HG03139 (cell line): ENCODE results near the gene BLNK.

Experiments
- ATAC-seq: cut with Tn5 transposase; IDR thresholded peaks from one replicate; pipeline ENCODE4 v1.9.1; 2021; ENCODE audit not compliant: unreplicated experiment

The BLNK gene

GRCh38 chr10:96263669-96264068 is 7.7 kb downstream of the BLNK start:
- ATAC-seq = no peak

DNA sequence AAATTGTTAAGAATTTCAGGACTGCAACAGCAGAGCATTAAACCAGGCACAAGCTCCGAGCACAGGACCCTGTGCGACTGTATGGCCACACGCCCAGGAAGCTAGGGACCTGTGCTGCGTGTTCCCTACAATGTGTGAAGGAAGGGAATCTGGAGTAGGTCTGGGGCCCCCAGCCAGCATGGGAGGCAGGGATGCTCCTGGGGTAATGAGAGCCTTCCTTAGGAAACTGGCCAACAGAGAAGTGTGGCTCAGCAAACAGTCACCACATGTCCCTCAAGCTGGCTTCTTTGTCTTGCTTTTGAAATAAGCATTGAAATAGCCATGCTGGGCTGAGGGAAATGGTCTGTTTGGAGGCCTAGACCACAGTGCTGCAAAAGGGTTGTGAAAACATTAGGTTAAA is 8.2 kb downstream of the BLNK start:
- ATAC-seq = no peak

DNA sequence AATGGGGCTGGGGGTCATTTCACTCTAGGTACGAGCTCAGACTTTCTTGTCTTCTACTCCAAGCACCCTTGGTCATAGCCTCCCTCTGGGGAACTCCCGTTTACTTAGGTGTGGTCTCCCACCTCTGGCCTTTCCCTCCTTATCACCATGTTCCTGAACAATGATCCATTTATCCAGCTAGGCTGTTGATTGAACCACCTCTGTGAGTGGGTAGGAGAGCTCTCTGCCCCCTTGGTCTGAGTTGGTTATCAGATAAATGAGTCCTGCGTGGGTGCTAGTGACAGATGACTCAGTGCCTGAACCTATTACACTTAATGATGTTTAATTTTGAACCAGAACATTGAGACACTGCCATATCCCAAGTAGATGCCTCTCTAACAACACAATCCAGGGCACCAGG is 9.4 kb downstream of the BLNK start:
- ATAC-seq = no peak

- ATAC-seq = no peak
These were observed 10.2 kb downstream of the BLNK start for GRCh38 chr10:96261132-96261531.

- ATAC-seq = no peak
These were observed 11.4 kb downstream of the BLNK start for GRCh38 chr10:96260014-96260413.

GRCh38 chr10:96259150-96259549 is 12.2 kb downstream of the BLNK start:
- no peak for ATAC-seq

GRCh38 chr10:96257944-96258343 is 13.4 kb downstream of the BLNK start:
- no peak for ATAC-seq

DNA sequence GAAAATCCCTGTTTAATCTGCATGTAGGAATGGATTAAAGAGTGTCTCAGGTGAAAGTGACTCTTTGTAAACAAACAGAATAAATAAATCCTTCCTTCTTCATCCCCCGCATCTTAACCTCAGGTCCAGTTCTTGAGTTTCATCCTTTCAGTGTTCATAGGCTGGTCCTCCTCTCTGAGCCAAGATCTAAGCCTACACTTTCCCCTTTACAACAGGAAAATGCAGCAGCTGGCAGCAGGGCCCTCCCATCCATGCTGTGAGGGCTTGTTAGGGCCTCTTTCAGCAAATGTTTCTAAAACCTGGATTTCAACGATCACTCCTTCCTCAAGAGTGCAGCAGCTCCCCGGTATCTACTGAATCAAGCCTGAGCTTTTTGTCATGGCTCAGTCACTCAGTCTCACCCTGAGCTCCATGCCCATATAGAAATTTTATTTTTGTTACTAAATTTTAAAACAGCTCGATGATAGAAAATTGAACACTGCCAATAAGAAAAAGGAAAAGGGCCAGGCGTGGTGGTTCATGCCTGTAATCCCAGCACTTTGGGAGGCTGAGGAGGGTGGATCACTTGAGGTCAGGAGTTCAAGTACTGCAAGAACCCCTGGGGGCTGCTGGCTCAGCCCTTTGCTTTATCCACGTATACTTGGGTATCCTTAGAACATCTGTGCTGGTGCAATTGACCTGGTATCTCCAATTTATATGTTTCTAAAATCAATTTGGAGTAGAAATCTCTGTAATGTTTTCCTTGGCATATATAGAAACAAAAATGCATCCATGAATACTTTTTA is 15.6 kb downstream of the BLNK start:
- no peak for ATAC-seq

- ATAC-seq = no peak
These were observed 16.4 kb downstream of the BLNK start for GRCh38 chr10:96254976-96255375.

- ATAC-seq = no peak
These were observed 18.6 kb downstream of the BLNK start for GRCh38 chr10:96252730-96253129.

DNA sequence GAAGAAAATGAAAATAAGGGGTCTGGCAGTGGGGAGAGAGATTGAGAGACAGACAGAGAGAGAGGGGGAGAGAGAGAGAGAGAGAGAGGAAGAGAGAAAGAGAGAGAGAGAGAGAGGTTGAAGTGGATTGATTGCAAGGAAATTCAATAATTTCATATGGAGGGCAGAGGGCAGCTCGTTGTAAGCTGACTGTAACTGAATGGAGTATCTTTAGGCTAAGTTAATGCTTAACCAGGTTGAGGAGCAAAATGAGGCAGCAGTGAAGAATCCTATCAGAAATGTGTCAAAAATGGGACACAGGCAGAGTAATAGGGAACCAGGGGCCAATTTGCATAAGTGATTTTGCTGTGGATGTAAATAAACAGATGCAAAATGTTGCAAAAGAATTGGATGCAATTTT is 21.0 kb downstream of the BLNK start:
- ATAC-seq = no peak

- ATAC-seq = no peak
These were observed 22.1 kb downstream of the BLNK start for GRCh38 chr10:96249264-96249663.

- ATAC-seq = peak; percentile 98
These were observed 27.0 kb downstream of the BLNK start for GRCh38 chr10:96244354-96244753.

- ATAC-seq = no peak
These were observed 28.1 kb downstream of the BLNK start for GRCh38 chr10:96243296-96243695.

- ATAC-seq = no peak
These were observed 28.5 kb downstream of the BLNK start for GRCh38 chr10:96242822-96243221.

DNA sequence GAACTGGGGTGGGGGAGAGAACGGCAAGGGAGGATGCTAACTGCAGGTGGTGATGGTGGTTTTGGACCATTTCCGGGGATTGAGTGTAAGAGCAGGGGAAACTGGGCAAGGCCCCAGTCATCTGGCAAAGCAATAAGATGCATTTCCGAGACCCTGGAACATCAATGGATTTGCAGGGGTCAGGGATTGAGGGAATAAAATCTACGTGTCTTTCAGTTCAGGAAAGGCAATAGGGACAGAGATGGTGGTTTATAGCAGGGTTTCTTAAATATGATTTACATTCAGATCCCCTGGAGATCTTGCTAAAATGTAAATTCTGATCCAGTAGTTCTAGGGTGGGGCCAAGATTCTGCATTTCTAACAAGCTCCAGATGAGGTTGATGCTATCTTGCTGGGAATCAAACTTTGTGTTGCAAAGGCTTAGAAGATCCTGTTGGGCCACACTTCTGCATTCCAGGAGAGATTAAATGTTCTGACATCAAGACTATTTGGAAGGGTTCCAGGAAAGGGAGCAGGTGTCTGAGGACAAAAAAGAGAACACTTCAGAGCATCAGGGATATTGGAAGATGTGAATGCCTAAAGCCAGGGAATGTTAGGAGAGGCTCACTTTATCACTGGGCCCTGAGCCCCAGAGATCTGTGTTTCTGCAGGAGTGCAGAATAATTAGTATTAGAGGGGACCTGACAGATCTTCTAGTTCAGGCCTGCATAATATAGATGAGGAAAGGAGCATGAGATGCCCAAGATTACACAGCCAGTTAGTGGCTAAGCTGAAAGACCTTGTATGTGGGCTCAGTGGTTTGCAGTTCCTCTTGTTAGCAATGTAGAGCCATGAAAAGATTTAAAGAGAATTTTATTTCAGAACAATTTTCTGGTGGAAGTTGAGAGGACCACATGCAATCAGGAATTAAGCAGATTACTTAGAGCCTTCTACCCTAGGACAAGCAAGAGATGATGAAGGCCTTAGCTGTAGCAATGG is 32.4 kb downstream of the BLNK start:
- no peak for ATAC-seq

GRCh38 chr10:96236876-96237275 is 34.5 kb downstream of the BLNK start:
- ATAC-seq = no peak

GRCh38 chr10:96236090-96236478 is 35.3 kb downstream of the BLNK start:
- ATAC-seq = no peak

DNA sequence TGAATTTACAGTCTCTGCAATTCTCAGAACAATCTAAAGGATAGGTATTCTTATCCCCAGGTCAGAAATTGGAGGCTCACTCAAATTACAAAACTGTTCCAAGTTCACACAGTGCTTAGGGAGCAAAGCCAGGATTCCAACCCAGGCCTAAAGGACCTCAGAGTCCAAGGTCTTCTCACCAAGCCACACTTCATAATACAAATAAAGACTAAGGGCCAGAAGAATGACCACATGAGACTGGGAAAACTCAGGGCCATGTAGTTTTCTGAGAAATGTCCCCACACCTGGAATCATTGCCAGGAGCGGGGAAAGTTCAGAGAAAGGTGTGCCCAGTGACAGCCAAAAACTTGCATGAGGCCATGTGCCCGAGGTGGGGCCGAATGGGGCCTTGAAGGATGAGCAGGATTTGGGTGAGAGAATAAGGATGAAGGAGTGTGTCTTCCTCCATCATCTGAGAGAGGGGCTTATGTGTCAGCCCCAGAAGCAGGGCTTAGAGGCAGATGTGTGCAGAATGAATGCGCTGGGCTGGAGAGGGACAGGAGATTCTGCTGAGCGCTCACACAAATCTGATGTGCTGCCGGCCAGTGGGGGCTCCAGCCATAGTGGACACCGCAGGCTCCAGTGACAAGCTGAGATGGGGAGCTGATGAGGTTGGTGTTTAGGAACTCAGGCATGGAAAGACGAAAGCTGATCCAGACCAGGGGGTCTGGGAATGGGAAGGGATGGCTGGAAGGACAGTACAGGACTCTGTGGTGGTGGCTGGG is 35.9 kb downstream of the BLNK start:
- no peak for ATAC-seq

- no peak for ATAC-seq
These were observed 37.4 kb downstream of the BLNK start for GRCh38 chr10:96233959-96234358.

DNA sequence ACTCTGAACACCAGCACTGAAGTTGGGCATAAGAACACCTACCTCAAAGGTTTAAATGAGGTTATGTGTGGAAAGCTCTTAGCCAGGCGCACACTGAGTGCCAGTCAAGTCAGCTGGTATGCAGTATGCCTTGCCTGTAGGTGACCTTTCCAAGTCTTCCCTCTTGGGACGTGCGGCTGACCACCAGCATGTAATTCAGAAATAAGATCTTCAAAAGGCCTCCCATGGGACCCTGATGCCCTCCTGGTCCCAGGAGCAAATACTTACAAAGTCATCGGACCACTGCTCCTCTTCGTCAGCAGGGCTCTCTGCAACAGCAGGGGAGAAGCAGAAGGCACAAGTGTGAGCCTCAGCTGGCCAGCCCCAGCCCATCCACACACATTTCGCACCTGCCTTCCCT is 40.8 kb downstream of the BLNK start:
- ATAC-seq = no peak
